HG02678 (cell line): ENCODE results near the gene CLDN15.
A peak's percentile ranks its signal among the peaks of the same experiment; 100 is the strongest.
"Not testable (repeated sequence)": the region's sequence is repeated elsewhere in the genome, so short reads cannot be mapped to it uniquely, and the experiment has no call there.

ENCODE experiments used
- ATAC-seq: cut with Tn5 transposase; IDR thresholded peaks from one replicate; pipeline ENCODE4 v1.9.1; 2021; ENCODE audit warnings: mild to moderate bottlenecking, moderate library complexity; ENCODE audit not compliant: unreplicated experiment

Gene CLDN15

GRCh38 chr7:101223528-101223927, 14.1 kb downstream of the CLDN15 start:
- ATAC-seq: no peak

GRCh38 chr7:101222275-101222830, 15.2 kb downstream of the CLDN15 start:
- no peak for ATAC-seq

- no peak for ATAC-seq
Measured at GRCh38 chr7:101220295-101220694, 17.3 kb downstream of the CLDN15 start.

- peak; percentile 10 for ATAC-seq
Measured at GRCh38 chr7:101218236-101219125, 19.1 kb downstream of the CLDN15 start.

- ATAC-seq: peak; percentile 73
Measured at GRCh38 chr7:101217388-101218235, 20.0 kb downstream of the CLDN15 start, which contains the start of the genes PLOD3 and ZNHIT1. Gene PLOD3, minus strand, starts transcription at chr7:101217581. Its CDS starts 307 bp downstream, at chr7:101217274. Gene ZNHIT1, plus strand, starts transcription at chr7:101218165. Its CDS starts 31 bp downstream, at chr7:101218196.

- ATAC-seq: peak; percentile 17
Measured at GRCh38 chr7:101216860-101217387, 20.7 kb downstream of the CLDN15 start.

- ATAC-seq: no peak
Measured at GRCh38 chr7:101216001-101216859, 21.4 kb downstream of the CLDN15 start.

GRCh38 chr7:101212014-101212413, 25.6 kb downstream of the CLDN15 start:
- ATAC-seq: no peak

- ATAC-seq: no peak
Measured at GRCh38 chr7:101211501-101211900, 26.1 kb downstream of the CLDN15 start.

GRCh38 chr7:101210143-101210542, 27.5 kb downstream of the CLDN15 start:
- no peak for ATAC-seq

GRCh38 chr7:101208794-101209193, 28.8 kb downstream of the CLDN15 start:
- ATAC-seq: no peak

GRCh38 chr7:101207459-101207858, 30.1 kb downstream of the CLDN15 start:
- ATAC-seq: no peak

GRCh38 chr7:101206665-101207042, 30.9 kb downstream of the CLDN15 start:
- no peak for ATAC-seq

- no peak for ATAC-seq
Measured at GRCh38 chr7:101205901-101206664, 31.5 kb downstream of the CLDN15 start.

GRCh38 chr7:101203740-101204738, 33.6 kb downstream of the CLDN15 start:
- not testable (repeated sequence) for ATAC-seq

GRCh38 chr7:101202603-101202918, 35.0 kb downstream of the CLDN15 start:
- no peak for ATAC-seq

- ATAC-seq: no peak
Measured at GRCh38 chr7:101201695-101202602, 35.7 kb downstream of the CLDN15 start.
